ENCODE results near the gene PIGQ.

Gene PIGQ

DNA sequence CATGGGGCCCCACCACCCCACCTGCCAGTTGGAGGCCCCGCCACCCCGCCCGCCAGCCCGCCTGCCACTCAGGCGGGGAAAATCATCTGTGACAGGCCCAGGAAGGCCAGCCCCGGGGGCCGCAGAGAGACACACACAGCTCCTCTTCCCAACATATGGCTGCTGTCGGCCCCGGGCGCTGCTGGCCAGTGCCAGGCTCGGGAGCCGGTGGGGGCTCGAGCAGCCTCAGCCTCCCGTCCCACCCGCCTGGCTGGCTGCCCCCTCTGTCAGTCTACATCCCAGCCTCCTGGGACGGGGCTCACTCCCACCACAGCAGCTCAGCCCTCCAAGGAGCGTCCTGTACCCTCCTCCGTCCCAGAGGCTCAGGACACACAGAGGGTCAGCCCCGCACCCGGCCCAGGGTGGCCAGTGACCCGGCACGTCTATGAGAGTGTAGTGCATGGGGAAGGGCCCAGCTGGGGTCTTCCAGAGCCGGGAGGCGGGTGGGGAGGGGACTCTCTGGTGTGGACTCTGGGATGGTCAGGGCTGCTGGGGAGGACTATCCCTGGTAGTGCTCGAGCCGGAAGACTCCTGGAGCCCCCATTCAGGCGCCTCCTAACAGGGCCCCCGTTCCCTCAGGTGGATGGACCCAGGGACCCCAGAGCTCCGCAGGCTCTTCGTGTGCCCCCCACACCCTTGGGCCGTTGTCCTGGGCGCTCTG is 13.1 kb upstream of the PIGQ start:
- no peak for DNase-seq

GRCh38 chr16:557463-558297 is 12.1 kb upstream of the PIGQ start:
- DNase-seq, result no peak

GRCh38 chr16:558298-559020 is 11.3 kb upstream of the PIGQ start:
- DNase-seq, result no peak

GRCh38 chr16:559021-559380 is 10.8 kb upstream of the PIGQ start:
- no peak for DNase-seq

DNA sequence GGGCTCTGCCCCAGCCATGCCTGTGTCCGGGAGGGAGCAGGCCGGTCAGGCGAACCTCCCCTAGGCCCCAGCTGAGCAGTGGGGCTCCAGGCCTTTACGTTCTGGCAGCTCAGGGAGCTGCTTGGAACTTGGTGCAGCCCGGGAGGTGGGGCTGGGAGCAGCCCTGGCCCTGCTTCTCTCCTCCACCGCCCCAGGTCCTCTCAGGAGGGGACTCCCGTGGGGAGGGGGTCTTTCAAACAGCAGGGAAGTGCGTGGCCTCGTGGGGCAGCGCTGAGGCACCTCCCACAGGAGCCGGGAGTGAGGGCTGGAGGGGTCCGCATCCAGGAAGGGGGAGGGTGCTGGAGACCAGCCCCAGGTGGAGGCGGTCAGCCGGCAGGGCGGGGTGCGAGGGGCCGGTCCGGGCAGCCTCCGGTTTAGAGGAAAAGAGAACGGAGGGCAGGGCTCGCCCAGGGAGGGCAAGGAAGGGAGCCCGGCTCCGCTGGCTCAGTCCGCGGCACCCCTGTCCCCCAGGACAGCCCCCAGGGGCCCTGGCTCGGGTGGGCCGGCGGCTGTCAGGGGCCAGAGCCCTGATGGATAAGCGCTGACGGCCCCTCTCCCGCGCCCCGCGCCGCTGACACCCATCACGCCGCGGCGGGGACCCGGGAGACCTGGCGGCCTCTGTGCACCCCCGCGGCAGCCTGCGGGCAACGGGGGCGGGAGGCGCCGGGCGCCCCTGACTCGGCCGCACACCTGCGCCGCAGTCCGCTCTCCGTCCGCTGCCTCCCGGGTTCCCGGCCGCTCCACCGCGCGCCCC is 10.2 kb upstream of the PIGQ start:
- DNase-seq, result no peak

GRCh38 chr16:560204-560700 is 9.5 kb upstream of the PIGQ start, which contains the start of gene PRR35:
Gene PRR35 (plus strand): TSS chr16:560394. CDS start chr16:563295, 2,901 bp downstream.
- DNase-seq, result no peak

DNA sequence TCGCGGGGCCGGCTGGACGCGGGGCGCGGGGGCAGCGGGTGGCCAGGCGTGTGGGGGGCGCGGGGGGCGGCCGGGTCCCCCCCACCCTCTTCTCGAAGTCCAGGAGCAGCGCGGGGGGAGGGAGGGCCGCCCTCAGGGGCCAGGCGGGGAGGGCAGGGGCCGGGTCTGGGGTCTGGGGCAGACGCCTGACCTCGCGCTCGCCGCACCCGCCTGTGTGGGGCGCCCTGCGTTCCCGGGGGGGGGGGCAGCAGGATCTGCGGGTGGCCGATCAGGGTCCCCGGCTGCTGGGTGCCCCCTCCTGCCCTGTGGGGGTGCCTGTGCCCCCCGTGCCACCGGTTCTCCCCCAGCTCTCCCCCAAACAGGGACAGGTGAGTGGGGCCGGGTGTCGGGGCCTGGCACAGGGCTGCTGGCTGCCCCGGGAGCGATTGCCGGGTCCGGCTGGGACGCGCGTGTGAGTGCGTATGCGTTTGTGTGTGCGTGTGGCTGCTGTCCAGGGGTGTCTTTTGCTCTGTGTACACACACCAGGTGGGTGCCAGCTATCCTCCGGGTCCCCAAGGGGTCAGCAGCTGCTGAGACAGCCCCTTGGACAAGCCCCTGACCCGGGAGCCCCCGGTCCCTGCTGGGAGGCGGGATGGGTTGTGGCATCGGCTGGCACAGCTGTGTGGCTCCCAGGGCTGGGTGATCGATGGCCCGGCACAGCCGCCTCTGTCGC is 8.9 kb upstream of the PIGQ start:
- DNase-seq, result no peak

DNA sequence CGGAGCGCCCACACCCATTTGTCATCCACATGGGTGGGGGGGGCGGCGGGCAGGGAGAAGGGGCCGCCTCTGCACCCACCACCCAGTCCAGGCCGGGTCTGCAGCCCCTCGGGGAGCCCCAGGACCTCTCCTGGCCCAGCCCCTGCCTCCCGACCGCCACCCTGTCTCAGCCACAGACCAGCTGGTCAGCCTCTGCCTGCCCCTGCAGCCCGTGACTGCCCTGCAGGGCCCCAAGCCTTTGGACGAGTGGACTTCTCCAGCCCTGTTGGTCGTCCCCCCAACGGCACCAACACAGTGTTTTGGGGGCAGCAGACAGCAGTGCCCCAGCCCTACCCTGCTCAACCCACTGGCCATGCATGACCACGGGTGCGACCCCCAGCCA is 8.4 kb upstream of the PIGQ start:
- no peak for DNase-seq

DNA sequence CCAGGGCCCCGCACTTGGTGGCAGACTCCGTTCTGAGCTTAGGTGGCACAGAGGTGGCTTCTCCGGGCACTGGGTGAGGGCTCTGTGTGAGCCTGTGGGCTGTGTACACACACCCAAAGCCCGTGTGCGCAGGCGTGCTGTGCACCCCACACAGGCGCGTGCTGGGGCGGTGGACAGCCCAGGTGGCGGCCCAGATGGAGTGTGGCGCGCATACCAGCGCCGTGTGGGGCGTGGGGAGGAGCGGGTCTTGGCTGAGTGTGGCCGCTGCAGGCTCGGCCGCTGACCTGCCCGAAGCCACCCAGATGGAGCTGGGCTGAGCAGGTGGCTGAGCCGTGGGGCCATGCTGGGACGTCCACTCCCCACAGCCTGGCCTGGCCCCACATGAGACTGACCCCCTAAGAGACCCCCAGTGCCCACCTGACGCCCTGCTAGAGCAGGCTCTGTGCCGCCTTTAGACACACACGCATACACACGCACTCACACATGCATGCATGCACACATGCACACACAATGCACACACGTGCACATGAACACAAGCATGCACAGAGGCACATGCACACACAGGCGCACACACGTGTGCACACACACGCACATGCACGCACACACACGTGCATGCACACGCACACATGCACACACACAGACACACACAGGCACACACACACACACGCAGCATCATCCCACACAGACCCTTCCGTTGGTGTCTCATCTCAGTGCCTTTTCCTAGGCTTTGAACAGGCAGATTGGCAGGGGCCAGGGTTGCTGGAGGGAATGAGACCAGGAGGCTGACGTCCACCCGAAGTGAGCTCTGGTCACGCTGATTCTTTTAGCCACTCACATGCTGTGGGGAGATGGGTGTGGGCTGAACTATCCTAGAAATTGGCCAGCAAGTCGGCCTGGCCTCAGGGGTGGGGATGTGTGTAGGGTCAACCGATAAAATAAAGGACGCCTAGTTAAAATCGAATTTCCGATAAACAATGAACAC is 7.5 kb upstream of the PIGQ start:
- DNase-seq, result no peak

DNA sequence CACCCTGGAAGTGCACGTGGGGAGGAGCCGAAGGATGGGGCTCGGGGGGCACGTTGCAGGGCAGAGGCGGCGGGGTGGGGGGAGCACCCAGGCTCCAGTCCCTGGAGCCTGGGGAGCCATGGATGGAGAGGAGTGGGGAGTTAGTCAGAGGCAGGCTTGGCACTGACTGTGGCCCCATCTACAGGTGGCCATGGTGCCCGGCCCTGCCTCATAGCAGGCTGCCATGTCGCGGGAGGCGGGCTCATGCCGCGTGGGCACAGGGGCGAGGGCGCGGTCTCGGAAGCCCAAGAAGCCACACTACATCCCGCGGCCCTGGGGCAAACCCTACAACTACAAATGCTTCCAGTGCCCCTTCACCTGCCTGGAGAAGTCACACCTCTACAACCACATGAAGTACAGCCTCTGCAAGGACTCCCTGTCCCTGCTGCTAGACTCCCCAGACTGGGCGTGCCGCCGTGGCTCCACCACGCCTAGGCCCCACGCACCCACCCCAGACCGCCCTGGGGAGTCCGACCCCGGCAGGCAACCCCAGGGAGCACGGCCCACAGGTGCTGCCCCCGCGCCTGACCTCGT is 6.6 kb upstream of the PIGQ start:
- no peak for DNase-seq

DNA sequence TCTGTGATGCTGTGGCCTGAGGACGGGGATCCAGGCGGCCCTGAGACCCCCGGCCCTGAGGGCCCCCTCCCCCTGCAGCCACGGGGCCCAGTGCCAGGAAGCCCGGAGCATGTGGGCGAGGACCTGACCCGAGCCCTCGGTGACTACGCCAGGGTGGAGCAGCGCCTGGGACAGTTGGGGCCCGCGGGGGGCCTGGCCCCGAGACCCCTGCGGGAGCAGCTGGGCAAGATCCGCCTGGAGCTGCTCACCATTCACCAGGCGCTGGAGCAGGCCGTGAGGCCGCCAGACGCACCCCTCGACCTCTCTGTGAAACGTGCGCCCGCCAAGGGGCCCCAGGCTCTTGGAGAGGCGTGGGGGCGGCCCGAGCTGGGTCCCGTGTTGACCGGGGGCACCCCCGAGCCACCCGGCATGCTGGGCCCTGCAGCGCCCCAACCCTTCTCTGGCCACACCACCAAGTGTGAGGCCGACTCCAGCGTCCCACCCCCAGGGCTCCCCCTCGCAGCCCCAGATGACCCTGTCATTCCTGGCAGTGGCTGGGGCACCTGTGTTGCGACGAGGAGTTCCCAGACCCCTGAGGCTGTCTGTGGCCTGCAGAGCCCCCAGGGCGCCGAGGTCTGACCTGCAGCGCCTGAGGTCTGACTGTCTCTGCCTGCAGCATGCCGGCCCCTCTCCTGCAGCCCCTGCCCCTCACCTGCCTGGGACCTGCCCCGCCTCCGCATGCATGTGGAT is 4.9 kb upstream of the PIGQ start:
- no peak for DNase-seq

DNA sequence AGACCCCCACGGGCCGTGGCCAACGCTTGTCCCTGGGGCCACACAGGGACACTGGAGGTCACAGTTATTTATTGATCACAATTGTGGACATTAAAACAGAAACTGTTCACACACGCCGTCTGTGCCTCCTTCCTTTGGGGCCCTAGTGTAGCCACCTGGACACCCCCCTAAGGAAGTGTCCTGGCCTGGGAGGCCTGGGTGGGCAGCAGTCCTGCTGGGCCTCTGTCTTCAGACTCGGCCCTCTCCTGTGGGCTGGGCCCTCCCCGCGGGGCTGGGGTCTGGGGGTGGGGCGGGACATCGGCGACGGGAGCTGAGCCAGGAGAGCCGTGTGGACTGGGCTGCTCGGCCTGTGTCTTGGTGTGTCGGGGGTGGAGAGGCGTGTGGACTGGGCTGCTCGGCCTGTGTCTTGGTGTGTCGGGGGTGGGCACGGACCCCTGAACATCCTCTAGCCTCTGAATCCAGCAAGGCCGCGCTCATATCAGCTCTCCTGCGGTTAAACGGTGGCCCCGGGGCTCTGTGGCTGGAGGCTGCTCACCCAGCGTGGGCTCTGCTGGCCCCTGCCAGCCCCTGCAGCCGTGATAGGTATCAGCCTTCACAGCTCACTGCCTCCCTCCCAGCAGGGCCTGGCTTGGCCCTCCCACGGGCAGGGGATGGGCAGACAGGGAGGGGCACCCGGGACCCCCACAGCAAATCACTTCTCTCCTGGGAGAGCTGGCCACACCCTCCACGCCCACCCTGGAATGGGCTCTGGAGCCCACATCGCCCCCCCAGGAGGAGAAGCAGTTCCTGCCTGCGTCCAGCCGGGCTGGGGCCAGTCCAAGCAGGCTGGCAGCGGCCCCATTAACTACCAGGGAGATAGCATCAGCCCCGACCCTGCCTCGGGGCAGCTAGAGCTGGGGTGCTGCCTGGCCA is 4.1 kb upstream of the PIGQ start:
- no peak for DNase-seq

GRCh38 chr16:566475-567372 is 3.0 kb upstream of the PIGQ start, which contains the start of gene NHLRC4:
Gene NHLRC4 (plus strand): TSS chr16:567005. CDS start chr16:568048, 1,043 bp downstream.
- DNase-seq, result peak; percentile 54 to 77 (median 64)

GRCh38 chr16:567373-568256 is 2.2 kb upstream of the PIGQ start:
- DNase-seq, result no peak

DNA sequence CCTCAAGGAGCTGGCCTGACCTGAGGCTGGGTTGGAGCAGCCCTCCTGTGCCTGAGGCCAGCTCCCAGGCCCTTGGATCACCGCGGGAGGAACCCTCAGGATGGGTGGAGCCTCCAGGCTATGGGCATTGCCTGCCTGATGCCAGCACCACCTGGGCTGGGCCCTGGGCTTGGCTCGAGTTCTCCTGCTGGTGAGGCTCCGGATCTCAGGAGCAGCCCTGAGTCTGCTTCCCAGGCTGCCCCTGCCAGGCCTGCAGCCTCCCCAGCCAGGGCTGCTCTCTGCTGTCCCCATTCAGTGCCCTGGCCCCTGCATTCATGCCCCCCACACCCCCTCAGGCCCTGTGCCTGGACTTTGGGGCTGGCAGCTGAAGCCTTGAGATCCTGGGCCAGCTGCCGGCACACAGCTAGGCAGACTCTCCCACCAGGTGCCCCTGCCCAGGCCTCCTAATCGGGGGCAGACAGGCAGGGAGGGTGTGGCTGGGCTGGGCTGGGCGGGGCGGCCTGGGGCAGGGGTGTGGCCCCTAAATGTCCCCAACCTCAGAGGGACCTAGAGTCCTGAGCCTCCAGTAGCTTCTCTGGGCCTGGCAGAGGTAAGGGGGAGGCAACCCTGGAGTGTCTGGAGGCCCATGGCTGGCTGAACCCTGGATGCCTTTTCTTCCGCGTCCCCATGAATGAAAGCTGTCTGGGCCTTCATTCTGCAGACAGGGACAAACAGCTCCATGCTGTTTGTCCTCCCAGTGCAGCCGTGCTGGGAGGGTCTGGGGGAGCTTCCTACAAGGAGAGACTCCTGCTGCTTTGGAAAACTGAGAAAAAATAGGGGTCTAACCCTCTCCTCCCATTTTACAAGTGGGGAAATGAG is 1.1 kb upstream of the PIGQ start:
- no peak for DNase-seq
